GM19455 (cell line): ENCODE measurements around the gene RHBDF1.
A peak's percentile ranks its signal among the peaks of the same experiment; 100 is the strongest.
"Not testable (repeated sequence)": the region's sequence is repeated elsewhere in the genome, so short reads cannot be mapped to it uniquely, and the experiment has no call there.

Source experiments
- ATAC-seq: cut with Tn5 transposase; IDR thresholded peaks from one replicate; pipeline ENCODE4 v1.9.1; 2021; ENCODE audit not compliant: unreplicated experiment

The RHBDF1 gene

DNA sequence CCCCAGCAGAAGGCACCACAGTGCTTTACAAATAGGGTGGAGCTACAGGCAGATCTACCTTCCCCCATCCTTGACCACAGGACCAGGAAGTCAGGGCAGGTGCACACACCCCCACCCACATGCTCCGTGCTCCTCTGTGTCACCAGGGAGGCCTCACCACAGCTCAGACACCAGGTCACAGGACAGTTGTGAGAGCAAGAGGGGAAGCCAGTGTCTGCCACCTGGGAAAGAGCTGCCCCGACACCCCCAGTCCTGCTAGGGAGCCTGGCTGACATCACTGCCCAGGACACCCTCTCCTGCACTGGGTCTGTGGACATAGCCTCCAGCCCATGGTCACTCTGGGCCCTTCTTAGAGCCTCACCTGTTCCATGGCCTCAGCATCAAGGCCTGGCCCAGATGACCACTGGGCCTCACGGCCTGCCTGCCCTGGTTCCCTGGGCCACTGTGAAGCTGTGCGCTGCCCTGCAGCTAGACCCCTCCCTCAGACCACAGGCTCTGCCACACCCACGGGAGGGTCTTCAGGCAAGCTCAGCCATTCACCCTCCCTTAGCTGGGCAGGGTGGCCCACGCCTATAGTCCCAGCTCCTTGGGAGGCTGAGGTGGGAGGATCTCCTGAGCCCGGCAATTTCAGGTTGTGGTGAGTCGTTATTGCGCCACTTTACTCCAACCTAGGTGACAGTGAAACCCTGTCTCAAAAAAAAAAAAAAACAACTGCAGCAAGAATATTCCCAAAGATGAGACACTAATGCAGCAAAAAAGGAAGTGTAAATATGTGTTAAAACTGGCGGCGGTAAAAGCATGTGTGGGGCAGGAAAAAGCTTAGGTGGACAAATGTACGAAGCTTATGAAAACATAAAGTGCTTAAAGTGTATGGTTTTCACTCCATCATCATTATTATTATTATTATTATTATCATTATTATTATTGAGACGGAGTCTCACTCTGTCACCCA lies 33.2 kb downstream of the RHBDF1 start:
- ATAC-seq, result peak; percentile 57

DNA sequence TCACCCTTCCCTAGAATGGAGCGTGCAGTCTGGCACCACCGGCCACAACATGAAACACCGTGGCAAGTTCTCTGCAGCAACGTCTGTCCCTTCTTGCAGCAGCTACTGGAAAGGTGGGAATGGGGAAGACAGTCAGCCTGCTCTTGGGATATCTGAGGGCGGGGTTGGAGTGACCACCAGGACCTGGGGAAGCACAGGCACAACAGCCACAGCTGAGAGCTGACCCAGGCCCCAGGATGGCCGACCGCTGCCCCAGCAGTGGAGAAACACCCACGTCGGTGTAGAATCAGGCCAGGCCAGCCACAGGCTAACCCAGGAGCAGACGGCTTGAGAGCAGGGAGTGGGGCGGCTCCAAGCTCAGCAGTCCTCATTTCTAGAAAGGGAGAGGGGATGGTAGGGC lies 34.2 kb downstream of the RHBDF1 start:
- not testable (repeated sequence) for ATAC-seq

DNA sequence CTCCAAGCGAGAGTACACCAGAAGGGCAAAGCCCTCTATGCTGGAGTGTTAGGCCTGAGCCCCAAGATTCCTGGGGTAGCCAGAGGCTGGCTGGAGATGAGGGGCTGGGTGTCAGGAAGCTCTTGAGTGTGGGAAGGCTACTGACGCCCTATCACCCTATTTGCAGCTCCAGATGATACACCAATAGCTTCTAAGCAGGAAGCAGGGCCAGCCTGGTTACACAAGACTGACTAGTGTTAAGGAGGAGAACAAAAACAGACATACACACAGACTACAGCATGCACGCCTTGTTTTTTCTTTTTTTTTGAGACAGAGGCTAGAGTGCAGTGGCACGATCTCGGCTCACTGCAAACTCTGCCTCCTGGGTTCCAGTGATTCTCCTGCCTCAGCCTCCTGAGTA lies 34.9 kb downstream of the RHBDF1 start:
- no peak for ATAC-seq

DNA sequence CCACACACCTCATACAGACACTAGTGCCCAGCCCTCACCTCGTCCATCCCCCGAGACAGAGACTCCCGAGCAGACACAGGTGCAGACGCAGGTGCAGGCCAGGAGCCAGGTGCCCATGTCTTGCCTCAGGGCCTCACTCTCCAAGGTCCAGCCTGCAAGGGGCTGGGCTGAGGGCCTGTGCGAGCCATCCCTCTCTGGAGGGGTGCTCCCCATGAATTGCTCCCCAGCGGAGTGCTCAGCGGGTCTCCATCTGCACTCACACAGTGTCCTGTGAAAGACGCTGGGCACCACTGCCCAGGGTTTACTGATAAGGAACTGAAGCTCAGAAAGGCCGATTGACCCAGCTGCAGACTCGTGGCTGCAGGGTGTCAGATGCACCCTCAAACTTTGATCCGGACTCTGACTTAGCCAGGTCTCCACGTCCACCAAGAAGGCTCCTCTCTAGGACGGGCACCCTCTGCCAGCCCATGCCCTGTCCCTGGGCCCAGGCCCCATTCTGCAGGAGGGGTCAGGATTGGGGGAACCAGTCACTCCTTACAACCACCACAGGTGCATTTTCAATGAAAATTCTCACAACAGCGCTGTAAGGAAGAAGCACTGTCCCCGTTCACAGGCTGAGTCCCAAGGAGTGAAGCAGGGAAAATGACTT lies 36.0 kb downstream of the RHBDF1 start:
- ATAC-seq, result no peak

DNA sequence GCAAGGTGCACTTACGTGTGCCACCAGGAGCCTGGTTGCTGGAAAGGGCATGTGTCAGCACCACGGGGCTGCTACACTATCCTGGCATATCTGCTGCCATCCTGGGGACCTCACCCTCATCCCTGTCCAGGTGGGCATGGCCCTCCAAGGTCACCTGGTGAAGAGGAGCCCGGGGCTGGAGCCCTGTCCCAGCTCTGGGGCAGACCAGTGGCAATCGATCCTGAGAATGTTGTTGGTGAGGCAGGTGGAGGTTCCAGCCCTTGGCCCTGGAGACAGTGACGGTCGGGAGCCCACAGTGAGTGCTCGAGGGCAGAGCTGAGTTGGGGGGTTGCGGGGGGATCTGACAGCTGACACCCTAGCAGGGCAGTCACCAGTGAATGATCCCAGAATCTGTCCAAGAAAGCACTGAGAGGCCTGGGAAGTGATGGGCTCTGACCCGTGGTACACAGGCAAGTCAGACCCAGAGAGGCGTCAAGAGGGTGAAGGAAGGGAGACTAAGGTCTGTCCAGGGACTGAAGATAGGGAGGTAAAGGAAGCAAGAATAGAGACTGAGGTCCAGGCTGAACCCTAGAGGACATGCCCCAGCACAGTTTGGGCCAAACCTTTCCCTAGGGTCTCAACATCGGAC lies 36.6 kb downstream of the RHBDF1 start:
- no peak for ATAC-seq

DNA sequence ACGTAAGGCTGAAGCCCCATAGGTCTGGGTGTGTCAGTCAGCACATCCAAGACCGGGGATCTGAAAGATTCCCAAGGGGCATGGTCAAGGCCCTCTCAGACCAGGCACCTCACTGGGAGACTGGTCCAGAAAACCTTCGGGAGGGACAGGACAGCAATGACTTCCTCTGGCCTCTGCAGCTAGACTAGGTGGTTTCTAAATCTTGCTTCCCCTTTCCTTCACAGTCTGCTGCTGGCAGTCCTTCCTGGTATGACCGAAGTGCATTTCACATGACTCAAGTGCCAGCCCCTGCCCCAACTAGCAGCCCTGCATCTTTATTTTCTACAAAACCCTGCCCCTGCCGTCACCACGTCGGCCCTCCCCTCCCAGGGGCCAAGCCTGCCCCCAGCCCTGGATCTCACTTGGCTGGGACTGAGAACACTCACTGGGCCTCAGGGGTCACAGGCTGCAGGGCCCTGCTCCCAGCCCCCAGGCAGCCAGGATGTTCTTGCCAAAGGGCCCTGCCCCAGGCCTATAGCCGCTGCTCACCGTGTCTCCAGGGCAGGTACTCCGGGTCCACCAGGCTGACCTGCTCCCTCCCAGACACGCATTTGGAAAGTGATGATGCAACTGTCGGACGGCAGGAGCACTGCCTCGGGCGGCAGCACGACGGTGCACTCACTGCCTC lies 37.3 kb downstream of the RHBDF1 start:
- ATAC-seq, result no peak

DNA sequence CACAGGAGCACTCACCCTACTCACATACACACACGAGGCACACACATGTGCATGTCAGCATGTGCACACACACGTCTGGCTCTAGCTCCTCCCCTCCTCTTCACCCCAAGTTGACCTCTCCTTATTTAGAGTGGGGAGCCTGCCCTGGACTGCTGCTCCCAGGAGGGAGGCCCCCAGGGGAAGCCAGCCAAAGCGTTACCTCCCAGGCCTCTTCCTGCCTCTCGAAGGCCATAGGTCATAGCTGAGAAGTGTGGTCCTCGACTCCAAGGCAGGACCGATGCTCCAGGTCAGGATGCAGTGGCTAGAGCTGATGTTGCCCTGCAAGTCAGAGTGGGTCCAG lies 37.8 kb downstream of the RHBDF1 start:
- ATAC-seq, result no peak

DNA sequence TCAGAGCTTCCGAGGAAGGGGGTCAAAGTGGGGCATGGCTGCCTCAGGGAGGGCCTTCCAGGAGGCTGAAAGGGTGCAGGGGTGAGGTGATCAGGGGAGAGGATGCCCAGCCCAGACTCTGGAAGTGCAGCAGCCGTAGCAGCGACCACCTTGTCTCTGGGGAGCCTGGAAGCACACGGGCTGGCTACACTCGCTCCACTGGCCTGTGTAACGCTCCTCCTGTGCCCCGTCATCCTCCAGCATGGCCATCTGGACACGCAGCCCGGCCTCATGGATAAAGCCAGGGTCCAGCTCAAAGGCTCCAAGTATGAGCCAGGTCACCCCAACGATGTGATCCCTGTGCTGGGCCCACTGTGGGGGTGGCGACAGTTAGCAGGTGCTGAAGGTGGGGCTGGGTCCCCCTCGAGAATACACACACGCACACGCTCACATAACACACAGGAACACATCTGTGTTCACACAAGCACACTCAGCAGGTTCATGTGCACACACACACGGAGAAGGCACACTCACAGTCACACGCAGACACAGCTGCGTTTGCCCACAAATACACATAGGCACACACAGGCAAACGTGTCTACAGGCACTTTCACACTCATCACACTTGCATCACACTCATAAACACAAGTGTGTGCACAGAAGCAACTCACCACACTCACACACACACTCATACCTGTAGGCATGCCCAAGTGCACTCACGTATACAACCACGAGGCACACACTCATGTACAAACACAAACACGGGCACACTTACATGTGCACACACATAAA lies 38.4 kb downstream of the RHBDF1 start:
- ATAC-seq, result no peak

DNA sequence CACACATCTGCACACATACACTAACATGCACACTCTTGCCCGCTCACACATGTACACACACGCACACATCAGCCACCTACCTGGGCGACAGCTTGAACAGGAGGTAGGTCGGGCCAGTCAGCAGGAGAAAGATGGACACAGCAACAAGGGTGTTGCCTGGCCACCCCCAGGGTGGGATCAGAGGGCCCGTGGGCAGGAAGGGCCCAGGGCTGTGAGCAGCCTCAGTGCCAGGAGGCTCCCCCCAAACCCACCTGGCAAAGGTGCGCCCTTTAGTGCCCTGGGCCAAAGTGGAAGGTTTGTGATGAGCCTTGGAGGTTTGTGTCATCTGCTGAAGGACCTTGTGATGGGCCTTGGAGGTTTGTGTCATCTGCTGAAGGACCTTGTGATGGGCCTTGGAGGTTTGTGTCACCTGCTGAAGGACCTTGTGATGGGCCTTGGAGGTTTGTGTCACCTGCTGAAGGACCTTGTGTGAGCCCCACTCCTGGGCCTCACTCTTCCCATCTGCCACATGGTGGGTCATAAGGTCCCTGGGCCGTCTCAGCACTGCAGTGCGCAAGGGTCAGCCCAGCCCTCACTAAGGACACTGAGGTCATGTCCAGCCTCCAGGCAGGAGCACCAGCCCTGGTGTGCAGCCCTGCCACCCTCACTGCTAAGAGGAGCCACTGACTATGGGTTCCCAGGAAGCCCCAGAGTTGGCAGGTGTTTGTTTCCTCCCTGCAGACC lies 39.1 kb downstream of the RHBDF1 start:
- not testable (repeated sequence) for ATAC-seq

DNA sequence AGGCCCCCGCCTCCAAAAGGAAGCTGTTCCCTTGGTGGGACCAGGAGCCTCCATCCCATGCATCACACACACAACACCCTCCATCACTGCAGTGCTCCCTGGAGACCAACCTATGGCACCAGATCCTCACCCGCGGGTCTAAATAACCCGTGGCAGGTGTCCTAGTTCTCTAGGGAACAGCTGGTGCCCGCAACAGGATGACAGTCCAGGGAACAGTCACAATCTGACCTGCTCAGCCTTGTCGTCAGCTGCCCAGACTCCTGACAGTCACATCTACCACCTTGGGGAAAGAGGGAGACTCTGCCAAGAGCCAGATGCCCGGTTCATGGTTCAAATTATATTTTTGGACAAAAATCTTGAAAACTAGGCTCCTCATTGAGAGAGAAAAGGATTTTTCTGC lies 41.8 kb downstream of the RHBDF1 start:
- not testable (repeated sequence) for ATAC-seq

DNA sequence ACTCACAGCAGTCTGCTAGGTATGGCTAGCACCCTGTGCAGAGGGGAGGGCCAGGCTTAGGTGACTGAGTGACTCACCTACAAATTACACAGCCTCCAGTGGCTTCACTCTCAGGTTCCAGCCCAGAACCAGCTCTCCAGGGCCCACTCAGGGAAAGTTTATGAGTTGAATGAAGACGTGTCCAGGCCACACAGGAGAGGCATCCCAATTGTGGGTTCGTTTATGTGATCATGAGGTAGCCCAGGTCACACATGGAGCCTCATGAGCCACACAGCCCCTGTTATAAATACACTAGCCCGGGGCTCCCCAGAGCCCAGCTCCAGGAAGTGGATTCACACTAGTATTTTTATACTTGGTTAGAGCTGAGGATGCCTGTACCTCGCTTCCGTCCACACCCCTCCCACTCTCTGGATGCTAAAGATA lies 46.5 kb downstream of the RHBDF1 start:
- peak; percentile 58 for ATAC-seq

DNA sequence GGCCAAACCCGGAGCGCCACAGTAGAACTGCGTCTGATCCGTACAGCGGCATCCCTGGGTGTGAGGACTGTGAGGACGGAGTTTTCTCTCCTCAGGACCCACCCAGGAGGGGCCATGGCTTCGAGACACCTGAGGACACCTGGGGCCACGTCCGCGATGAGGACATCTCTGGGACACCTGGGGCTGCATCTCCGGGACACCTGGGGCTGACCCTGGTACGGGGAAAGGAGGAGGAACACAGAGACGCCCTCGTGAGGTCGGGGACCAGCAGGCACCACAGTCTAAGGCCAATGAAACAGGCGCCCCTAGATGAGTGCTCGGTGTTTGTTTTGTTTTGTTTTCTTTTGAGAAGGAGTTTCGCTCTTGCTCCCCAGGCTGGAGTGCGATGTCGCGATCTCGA lies 48.3 kb downstream of the RHBDF1 start:
- not testable (repeated sequence) for ATAC-seq

DNA sequence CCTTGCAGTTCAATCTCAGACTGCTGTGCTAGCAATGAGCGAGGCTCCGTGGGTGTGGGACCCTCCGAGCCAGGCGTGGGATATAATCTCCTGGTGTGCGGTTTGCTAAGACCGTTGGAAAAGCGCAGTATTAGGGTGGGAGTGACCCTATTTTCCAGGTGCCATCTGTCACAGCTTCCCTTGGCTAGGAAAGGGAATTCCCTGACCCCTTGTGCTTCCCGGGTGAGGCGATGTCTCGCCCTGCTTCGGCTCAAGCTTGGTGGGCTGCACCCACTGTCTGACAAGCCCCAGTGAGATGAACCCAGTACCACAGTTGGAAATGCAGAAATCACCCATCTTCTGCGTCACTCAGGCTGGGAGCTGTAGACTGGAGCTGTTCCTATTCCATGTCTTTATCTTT lies 51.5 kb downstream of the RHBDF1 start:
- not testable (repeated sequence) for ATAC-seq

DNA sequence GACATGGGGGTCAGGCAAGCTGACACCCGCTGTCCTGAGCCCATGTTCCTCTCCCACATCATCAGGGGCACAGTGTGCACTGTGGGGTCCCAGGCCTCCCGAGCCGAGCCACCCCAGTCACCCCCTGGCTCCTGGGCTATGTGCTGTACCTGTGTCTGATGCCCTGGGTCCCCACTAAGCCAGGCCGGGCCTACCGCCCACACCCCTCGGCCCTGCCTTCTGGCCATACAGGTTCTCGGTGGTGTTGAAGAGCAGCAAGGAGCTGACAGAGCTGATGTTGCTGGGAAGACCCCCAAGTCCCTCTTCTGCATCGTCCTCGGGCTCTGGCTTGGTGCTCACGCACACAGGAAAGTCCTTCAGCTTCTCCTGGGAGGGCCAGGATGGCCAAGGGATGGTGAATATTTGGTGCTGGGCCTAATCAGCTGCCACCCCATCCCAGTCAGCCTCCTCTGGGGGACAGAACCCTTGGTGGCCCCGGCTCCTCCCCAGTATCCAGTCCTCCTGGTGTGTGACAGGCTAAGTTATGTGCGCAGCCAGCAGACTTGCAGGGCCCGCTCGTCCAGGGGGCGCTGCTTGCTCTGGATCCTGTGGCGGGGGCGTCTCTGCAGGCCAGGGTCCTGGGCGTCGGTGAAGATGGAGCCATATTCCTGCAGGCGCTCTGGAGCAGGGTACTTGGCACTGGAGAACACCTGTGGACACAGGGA lies 55.2 kb downstream of the RHBDF1 start:
- ATAC-seq, result not testable (repeated sequence)

DNA sequence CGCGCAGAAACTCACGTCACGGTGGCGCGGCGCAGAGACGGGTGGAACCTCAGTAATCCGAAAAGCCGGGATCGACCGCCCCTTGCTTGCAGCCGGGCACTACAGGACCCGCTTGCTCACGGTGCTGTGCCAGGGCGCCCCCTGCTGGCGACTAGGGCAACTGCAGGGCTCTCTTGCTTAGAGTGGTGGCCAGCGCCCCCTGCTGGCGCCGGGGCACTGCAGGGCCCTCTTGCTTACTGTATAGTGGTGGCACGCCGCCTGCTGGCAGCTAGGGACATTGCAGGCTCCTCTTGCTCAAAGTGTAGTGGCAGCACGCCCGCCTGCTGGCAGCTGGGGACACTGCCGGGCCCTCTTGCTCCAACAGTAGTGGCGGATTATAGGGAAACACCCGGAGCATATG lies 61.7 kb downstream of the RHBDF1 start:
- not testable (repeated sequence) for ATAC-seq

DNA sequence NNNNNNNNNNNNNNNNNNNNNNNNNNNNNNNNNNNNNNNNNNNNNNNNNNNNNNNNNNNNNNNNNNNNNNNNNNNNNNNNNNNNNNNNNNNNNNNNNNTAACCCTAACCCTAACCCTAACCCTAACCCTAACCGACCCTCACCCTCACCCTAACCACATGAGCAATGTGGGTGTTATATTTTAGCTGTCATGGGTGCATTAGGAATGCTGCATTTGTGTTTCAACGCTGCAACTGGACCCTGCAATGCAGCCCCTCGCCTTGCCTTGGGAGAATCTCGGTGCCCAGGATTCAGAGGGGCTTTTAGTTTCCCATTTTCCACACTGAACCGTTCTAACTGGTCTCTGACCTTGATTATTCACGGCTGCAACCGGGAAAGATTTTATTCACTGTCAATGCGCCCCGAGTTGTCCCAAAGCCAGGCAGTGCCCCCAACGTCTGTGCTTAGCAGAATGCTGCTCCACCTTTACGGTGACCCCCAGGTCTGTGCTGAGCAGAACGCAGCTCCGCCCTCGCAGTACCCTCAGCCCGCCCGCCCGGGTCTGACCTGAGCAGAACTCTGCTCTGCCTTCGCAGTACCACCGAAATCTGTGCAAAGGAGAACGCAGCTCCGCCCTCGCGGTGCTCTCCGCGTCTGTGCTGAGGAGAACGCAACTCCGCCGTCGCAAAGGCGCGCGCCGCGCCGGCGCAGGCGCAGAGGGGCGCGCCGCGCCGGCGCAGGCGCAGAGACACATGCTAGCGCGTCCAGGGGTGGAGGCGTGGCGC lies 62.3 kb downstream of the RHBDF1 start:
- no peak for ATAC-seq
